MCF 10A (cell line): Measurements from ENCODE around the gene UNC5A. TPM values are rescaled to one million over a fixed set of nuclear protein-coding genes. Genes with fewer than 3 reads are reported as not detected.

Experiments
- BruUV-seq: library from RNA; stranded (reverse); fragments of 400-500 nt; replicated peaks from 2 replicates; lab custom pipeline; 2021; lab: Mats Ljungman, UMichigan
- CTCF ChIA-PET: fragments of 300-600 bp; sonication (Branson Sonifier 250); formaldehyde crosslinking; extraction: SDS; loops from one replicate; lab custom pipeline; 2021; ENCODE audit warnings: antibody characterized with exemption, inconsistent platforms; lab: Yijun Ruan, JAX
- POLR2A ChIA-PET: fragments of 300-600, 350-650 bp; sonication (Branson Sonifier 250); formaldehyde crosslinking; extraction: SDS; loops from one replicate; lab custom pipeline; 2020; ENCODE audit warnings: antibody characterized with exemption, inconsistent platforms; lab: Yijun Ruan, JAX
- DNase-seq: peaks from one replicate; pipeline ENCODE4 v3.0.0-alpha.2; 2018; ENCODE audit not compliant: unreplicated experiment
- H3K27ac Mint-ChIP-seq: one replicate; pipeline ENCODE4 v1.8.0; 2022; ENCODE audit warnings: mild to moderate bottlenecking, low read depth, mixed read lengths; ENCODE audit not compliant: unreplicated experiment
- H3K27me3 Mint-ChIP-seq: one replicate; pipeline ENCODE4 v1.8.0; 2022; ENCODE audit warnings: mixed read lengths; ENCODE audit not compliant: insufficient read depth, unreplicated experiment
- H3K36me3 Mint-ChIP-seq: one replicate; pipeline ENCODE4 v1.8.0; 2022; ENCODE audit warnings: mild to moderate bottlenecking, moderate library complexity, mixed read lengths; ENCODE audit not compliant: insufficient read depth, unreplicated experiment
- H3K4me1 Mint-ChIP-seq: one replicate; pipeline ENCODE4 v1.8.0; 2022; ENCODE audit warnings: mixed read lengths; ENCODE audit not compliant: insufficient read depth, unreplicated experiment
- H3K4me3 Mint-ChIP-seq: one replicate; pipeline ENCODE4 v1.8.0; 2022; ENCODE audit warnings: mild to moderate bottlenecking, moderate library complexity, mixed read lengths; ENCODE audit not compliant: unreplicated experiment
- H3K9me3 Mint-ChIP-seq: one replicate; pipeline ENCODE4 v1.8.0; 2022; ENCODE audit warnings: mixed read lengths; ENCODE audit not compliant: unreplicated experiment
- intact Hi-C: fragments of 100-400 bp; cut with micrococcal nuclease; formaldehyde crosslinking; loops from 2 replicates; pipeline ENCODE4 v1.14.1; 2022
- total RNA-seq: library from RNA; stranded (reverse); gene quantifications from 2 replicates; pipeline ENCODE4 v1.2.3, GENCODE V29; 2022
- TF ChIP-seq, protein P1 (sequence below): fragments of 200-600 bp; IDR thresholded peaks from one replicate; pipeline ENCODE4 v1.8.0; 2022; ENCODE audit warnings: antibody characterized with exemption, mild to moderate bottlenecking; ENCODE audit not compliant: unreplicated experiment

UNC5A gene
- total RNA-seq, 1 experiment from 2014 or later: 0.51 TPM

DNA sequence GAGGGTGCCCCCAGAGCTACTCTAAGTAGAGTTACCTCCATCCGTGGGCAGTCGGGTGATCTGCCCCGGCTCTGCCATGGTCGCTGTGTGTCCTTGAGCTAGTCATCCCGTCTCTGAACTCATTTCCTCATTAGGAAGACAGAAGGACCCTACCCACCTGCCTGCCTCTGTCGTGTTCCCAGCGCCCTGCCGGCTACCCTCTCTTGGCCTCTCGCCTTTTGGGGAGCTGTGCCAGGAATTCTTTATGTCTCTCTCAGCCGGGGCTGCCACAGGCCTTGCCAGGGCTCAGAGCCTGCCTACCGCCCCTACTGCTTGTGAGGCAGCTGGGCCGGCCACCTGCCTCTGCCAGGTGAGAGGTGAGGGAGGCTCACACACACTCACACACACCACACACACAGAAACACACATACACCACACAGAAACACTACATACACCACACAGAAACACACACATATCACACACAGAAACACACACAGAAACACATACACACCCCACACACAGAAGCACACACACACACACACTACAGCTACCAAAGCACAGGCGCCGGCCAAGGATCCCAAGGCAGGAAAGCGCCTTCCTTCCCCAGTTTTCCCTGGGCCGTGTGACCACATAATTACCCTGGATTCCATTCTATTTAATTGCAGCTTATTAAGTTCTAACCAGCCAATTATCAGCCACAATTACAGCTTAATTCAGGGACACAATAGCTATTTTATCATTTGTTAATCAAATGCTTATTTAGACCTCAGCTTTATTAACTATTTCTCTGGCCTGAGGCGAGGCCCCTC, 41.7 kb downstream of the UNC5A start:
- Mint-ChIP-seq H3K4me3 (no peak overlapping the region), H3K9me3 (no peaks in the 10 kb centered on the region), H3K27me3 (peaks cover 27% of the 10 kb centered on the region), H3K36me3 (no peaks in the 10 kb centered on the region), H3K27ac (no peak overlapping the region), H3K4me1 (no peaks in the 10 kb centered on the region)
- no peak for DNase-seq
- ChIA-PET CTCF (interaction anchor here (0.6 to 1.9 kb wide), 2 partner anchors 12 to 191 kb away, joined by 5 to 7 read pairs; no protein-coding TSS in a partner anchor), POLR2A (interaction anchor here (0.7 kb wide), 1 partner anchor 99 kb away, joined by 4 read pairs; no protein-coding TSS in a partner anchor)
- TF ChIP-seq, protein P1, sequence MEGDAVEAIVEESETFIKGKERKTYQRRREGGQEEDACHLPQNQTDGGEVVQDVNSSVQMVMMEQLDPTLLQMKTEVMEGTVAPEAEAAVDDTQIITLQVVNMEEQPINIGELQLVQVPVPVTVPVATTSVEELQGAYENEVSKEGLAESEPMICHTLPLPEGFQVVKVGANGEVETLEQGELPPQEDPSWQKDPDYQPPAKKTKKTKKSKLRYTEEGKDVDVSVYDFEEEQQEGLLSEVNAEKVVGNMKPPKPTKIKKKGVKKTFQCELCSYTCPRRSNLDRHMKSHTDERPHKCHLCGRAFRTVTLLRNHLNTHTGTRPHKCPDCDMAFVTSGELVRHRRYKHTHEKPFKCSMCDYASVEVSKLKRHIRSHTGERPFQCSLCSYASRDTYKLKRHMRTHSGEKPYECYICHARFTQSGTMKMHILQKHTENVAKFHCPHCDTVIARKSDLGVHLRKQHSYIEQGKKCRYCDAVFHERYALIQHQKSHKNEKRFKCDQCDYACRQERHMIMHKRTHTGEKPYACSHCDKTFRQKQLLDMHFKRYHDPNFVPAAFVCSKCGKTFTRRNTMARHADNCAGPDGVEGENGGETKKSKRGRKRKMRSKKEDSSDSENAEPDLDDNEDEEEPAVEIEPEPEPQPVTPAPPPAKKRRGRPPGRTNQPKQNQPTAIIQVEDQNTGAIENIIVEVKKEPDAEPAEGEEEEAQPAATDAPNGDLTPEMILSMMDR: no peak
- BruUV-seq: no TSS peak
- intact Hi-C loops: no loop called here

DNA sequence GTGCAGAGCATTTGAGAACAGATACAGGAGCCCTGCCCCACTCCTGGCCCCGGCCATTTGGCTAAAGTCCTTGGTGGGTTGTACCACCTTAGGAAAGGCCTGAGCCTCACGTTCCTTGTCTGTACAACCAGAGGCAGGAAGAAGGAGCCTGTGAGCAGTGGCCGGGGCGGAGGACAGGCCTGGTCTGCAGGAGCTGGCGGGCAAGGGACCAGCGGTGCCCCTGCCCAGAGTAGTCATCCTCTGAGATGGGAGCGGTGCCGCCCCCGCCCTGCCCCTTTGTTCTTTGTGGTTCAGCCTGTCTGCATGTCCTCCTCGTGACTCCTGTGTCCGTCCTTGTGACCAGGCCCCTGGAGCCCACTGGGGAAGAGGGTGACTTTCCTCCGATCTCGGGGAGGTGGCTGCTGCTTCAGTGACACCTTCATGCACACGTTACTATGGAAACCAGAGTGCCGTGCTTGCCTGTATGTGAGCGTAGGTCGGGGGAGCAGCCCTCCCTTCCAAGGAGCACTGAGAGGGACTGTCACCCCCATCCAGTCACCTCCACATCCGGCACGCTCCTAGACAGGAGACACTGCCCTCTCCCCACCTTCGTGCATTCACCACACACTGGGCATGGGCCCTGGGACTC, 42.9 kb downstream of the UNC5A start:
- BruUV-seq: no TSS peak
- Mint-ChIP-seq H3K36me3 (no peaks in the 10 kb centered on the region), H3K27ac (no peak overlapping the region), H3K9me3 (no peaks in the 10 kb centered on the region), H3K27me3 (peaks cover 39% of the 10 kb centered on the region), H3K4me3 (no peak overlapping the region), H3K4me1 (no peaks in the 10 kb centered on the region)
- TF ChIP-seq, protein P1: no peak
- CTCF ChIA-PET: interaction anchor here (1.5 kb wide), 1 partner anchor 193 kb away, joined by 5 read pairs; no protein-coding TSS in a partner anchor
- DNase-seq: no peak
- POLR2A ChIA-PET: no interaction called here
- intact Hi-C loops: no loop called here

DNA sequence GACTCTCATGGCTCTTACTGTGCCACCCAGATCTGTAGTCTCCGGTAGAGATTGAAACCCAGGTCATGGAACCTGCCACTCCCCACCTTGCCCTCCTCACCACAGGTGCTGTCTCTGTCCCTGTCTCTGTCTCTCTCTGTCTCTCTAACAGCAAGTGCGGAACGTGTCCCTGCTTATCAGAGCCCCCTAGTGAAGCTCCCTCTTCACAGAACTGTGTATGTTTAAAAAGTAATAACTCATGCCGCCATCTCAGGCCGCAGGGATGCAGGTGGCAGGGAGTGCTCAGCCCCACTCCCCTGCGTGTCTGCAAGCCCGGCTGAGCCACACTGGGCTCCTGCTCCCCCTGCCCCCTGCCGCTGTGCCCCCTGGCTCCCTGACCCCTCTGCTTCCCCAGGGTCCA, 43.8 kb downstream of the UNC5A start:
- H3K4me1 Mint-ChIP-seq: no peaks in the 10 kb centered on the region
- intact Hi-C loops: no loop called here
- TF ChIP-seq, protein P1: no peak
- no peak overlapping the region for H3K27ac Mint-ChIP-seq
- H3K36me3 Mint-ChIP-seq: no peaks in the 10 kb centered on the region
- no peaks in the 10 kb centered on the region for H3K9me3 Mint-ChIP-seq
- BruUV-seq: no TSS peak
- DNase-seq: no peak
- H3K4me3 Mint-ChIP-seq: no peak overlapping the region
- peaks cover 46% of the 10 kb centered on the region for H3K27me3 Mint-ChIP-seq
- POLR2A ChIA-PET: no interaction called here
- CTCF ChIA-PET: interaction anchor here (0.5 to 1.5 kb wide), 3 partner anchors 9 to 194 kb away, joined by 3 to 6 read pairs (median 5); no protein-coding TSS in a partner anchor

DNA sequence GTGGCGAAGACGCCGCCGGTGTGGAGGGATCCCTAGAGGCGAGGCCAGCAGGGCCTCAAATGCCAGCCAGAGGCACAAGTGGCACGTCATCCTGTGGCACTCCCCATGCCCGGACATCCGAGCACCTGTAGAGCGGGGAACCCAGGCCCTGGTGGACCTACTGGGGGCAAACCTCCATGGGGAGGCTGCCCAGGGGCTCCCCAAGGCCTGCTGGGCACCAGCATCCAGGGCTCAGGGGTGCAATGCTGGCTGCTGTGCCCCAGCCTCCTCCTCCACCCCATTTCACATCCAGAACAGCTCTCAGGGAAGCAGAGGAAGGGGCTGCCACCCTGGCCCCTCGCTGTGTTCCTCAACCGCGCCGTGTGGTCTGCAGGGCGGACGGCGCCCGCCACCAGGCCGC, 45.2 kb downstream of the UNC5A start:
- Mint-ChIP-seq H3K9me3 (no peaks in the 10 kb centered on the region), H3K4me1 (no peaks in the 10 kb centered on the region), H3K4me3 (no peak overlapping the region), H3K36me3 (no peaks in the 10 kb centered on the region), H3K27ac (no peak overlapping the region), H3K27me3 (peaks cover 36% of the 10 kb centered on the region)
- TF ChIP-seq, protein P1: no peak
- POLR2A ChIA-PET: no interaction called here
- intact Hi-C loops: no loop called here
- CTCF ChIA-PET: no interaction called here
- DNase-seq: no peak
- BruUV-seq: no TSS peak
